8988T (cell line): ENCODE data around the gene MBLAC1.
A peak's percentile ranks its signal among the peaks of the same experiment; 100 is the strongest.

Source experiments
- DNase-seq: peaks from one replicate; pipeline ENCODE4 v3.0.0; 2011

The MBLAC1 gene

GRCh38 chr7:100099452-100099851 is 27.3 kb upstream of the MBLAC1 start:
- no peak for DNase-seq

DNA sequence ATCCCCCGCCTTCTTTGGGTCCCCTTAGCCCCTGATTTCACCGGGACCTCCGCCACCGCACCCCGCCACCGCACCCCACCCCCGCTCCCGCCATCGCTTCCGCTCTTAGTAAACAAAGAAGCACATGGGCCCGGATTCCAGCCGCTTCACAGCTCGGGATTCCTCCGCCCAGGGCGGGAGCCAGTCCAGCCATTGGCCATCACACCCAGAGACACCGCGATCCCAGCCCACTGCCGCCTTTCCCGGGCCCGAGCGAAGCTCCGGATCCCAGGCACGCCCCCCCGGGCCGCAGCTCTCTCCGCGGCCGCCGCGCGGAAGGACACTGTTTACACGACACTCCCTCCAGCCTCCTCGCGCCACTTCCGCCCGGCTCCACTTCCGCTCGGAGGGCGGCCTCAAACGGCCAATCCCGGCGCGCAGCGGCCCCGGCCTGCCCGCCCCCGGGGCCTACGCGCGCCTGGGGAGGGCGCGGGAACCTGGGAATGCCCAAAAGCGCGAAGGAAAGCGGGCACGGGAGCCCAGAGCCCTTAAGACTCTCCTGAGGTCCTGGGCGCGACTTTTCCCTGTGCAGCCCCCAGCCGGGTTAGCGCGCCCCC is 26.2 kb upstream of the MBLAC1 start:
- peak; percentile 81 for DNase-seq

GRCh38 chr7:100101016-100101862 is 25.5 kb upstream of the MBLAC1 start, which contains the start of the genes AP4M1 and MCM7:
Gene AP4M1, plus strand, starts transcription at chr7:100101643. Its CDS starts 72 bp downstream, at chr7:100101715.
Gene MCM7, minus strand, starts transcription at chr7:100101397. Its CDS starts 103 bp downstream, at chr7:100101294.
- peak; percentile 90 for DNase-seq

GRCh38 chr7:100102950-100103840 is 23.6 kb upstream of the MBLAC1 start:
- no peak for DNase-seq

GRCh38 chr7:100105534-100105933 is 21.2 kb upstream of the MBLAC1 start:
- DNase-seq, result no peak

- no peak for DNase-seq
Observed at GRCh38 chr7:100106633-100107032, 20.1 kb upstream of the MBLAC1 start.

DNA sequence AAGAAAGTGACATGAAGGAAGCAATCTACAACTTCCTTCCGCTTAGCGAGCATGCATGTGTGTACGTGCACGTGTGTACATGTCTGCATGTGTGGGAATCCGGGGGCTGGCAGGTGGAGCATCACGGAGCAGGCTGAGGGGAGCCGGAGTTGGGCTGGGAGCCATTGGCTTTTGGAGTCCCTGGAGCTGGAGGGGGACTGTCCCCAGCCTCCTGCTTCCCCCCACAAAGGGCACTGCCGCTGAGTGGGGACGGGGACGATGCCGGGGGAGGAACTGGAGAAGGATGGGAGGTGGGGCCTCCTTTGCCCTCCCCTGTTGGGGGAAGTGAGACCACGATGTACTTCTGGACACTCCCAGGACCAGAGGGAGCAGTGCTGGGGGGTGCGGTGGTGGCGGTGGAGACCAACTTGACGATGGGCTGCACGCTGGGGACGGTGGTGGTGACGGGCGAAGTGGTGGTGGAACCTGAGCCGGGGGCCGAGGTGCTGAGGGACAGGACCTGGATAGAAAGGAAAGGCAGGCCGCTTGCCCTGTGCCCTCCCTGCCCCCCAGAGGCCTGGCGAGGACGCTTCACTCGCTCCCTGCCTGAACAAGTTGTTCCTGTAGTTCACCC is 19.5 kb upstream of the MBLAC1 start:
- no peak for DNase-seq

- no peak for DNase-seq
Observed at GRCh38 chr7:100107890-100108289, 18.9 kb upstream of the MBLAC1 start.

GRCh38 chr7:100109521-100110163 is 17.1 kb upstream of the MBLAC1 start:
- no peak for DNase-seq

DNA sequence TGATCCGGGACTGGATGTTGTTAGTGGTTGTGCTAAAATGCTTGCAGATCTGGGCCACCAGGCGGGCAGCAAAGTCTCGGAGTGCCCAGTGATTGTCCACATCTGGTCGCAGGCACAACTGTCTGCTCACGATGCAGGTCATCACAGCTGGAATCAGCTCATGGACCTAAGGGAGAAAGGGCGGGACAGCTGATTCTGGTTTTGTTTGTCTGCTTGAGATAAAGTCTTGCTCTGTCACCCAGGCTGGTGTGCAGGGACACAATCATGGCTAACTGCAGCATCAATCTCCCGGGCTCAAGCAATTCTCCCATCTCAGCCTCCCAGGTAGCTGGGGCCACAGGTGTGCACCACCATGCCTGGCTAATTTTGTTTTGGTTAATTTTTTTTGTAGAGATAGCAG is 15.6 kb upstream of the MBLAC1 start:
- DNase-seq, result no peak

DNA sequence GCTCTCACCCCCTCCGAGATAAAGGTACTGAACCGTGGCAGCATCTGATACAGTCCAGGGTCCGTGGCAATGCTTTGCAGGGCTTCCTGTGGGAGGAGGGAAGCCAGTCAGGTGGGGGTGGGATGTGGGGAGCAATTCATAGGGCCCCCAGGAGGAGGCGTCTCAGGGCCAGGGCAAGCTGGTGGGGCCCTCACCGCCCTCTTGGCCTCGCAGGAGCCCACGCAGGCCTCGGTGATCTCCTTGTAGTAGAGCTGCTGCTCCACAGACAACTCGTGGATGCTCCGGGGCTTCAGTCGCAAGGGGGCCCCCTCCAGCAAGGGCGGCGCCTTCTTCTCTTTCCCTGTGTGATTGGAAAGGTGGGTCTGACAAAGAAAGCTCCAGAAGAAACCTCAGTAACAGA is 14.9 kb upstream of the MBLAC1 start:
- no peak for DNase-seq

GRCh38 chr7:100115026-100115425 is 11.7 kb upstream of the MBLAC1 start:
- no peak for DNase-seq

- DNase-seq, result no peak
Observed at GRCh38 chr7:100118388-100119071, 8.2 kb upstream of the MBLAC1 start.

DNA sequence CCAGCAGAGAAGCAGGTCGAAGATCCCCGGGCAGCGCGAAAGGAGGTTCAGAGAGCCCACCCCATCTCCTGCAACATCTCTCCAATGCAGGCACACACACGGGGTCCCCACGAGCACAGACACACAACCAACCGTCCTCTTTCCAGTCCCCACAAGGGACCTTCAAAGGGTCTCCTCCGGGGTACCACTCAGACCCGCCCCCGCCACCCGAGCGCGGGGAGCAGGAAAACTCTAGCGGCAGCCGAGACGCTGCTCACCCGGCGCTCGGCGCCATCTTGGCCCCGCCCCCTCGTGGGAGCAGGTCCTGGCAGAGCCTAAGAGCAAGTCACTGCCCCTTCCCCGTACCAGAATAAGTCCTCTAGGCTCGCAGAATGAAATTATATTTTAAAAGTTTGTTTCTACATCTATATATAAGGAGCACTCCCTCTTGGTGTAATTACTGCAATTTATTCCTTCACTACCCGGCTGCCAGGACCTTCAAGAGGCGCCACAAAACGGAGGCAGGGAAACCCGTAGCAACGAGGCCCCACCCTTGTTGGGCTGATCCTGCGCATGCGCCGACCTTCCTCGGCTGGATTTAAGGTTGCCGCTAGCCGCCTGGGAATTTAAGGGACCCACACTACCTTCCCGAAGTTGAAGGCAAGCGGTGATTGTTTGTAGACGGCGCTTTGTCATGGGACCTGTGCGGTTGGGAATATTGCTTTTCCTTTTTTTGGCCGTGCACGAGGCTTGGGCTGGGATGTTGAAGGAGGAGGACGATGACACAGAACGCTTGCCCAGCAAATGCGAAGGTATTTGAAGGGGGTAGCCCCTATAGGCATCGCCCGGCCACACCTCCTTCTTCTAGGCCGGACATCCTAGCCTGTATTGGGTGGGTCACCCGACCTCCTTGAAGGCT is 7.4 kb upstream of the MBLAC1 start, which contains the start of the genes CNPY4 and TAF6:
Gene CNPY4 (plus strand): TSS at position 563 of the 898 bp plus-strand sequence. CDS start 111 bp downstream, at position 674.
Gene TAF6 (minus strand): TSS at position 287 of the 898 bp plus-strand sequence. CDS start 5,149 bp downstream, outside the sequence.
- DNase-seq, result peak; percentile 86

- peak; percentile 59 for DNase-seq
Observed at GRCh38 chr7:100119970-100120732, 6.6 kb upstream of the MBLAC1 start.

- no peak for DNase-seq
Observed at GRCh38 chr7:100120733-100121036, 6.1 kb upstream of the MBLAC1 start.

GRCh38 chr7:100122067-100122466 is 4.7 kb upstream of the MBLAC1 start:
- DNase-seq, result no peak

DNA sequence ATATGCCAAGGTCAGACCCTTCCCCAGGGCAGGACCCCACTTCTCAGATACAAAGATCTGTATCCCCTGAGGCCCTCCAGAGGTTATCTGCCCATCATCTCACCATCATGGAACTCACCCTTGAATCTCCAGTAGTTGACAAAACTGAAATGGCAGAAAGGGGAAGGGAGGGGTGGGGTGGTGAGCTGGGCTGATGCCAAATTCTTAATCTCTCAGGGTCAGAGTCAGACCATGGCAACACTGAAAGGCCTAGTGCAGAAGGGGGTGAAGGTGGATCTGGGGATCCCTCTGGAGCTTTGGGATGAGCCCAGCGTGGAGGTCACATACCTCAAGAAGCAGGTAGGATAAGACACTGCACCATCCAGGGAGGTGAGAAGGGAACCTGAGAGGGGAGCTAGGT is 4.2 kb upstream of the MBLAC1 start:
- no peak for DNase-seq
